SK-N-SH (cell line): ENCODE data around the gene RGS6. TPM values are rescaled to one million over a fixed set of nuclear protein-coding genes. Genes with fewer than 3 reads are reported as not detected.

Experiments
- CTCF ChIA-PET: fragments of 300-600, 350-600 bp; formaldehyde crosslinking; extraction: SDS; loops from one replicate; lab custom pipeline; 2021; lab: Yijun Ruan, JAX
- POLR2A ChIA-PET: fragments of 350-600 bp; sonication (Branson Sonifier 250); formaldehyde crosslinking; extraction: SDS; loops from one replicate; lab custom pipeline; 2020; ENCODE audit warnings: antibody characterized with exemption, inconsistent platforms; lab: Yijun Ruan, JAX
- DNase-seq: peaks from one replicate; pipeline ENCODE4 v3.0.0; 2012
- H2AFZ ChIP-seq: fragments of 200-600 bp; sonication (generic); 2 replicates; pipeline ENCODE4 v1.8.1; 2016; ENCODE audit warnings: antibody characterized with exemption, mild to moderate bottlenecking, low read depth
- H3F3A ChIP-seq: fragments of 200-600 bp; sonication (generic); replicated peaks from 2 replicates; pipeline ENCODE3; 2016; ENCODE audit warnings: antibody characterized with exemption, mild to moderate bottlenecking; ENCODE audit not compliant: insufficient read depth
- H3K27ac ChIP-seq, 2 experiments: fragments of 200-500 bp in 1 of 2; fragments of 200-600 bp in 1 of 2; sonication (Bioruptor generic) in 1 of 2; sonication (generic), shearing (Covaris generic) in 1 of 2; 2 replicates each; pipeline versions ENCODE4 v1.5.1 to v1.6.1; 2014 to 2016; ENCODE audit warnings: low read depth in 2 of 2, inconsistent platforms in 1 of 2, low read length in 1 of 2, mild to moderate bottlenecking in 1 of 2, mixed read lengths in 1 of 2
- H3K27me3 ChIP-seq: fragments of 200-600 bp; sonication (generic), shearing (Covaris generic); 2 replicates; pipeline ENCODE4 v1.6.1; 2016; ENCODE audit warnings: mixed run types; ENCODE audit not compliant: insufficient read depth
- H3K36me3 ChIP-seq, 2 experiments: fragments of 200-500 bp in 1 of 2; fragments of 200-600 bp in 1 of 2; sonication (Bioruptor generic) in 1 of 2; sonication (generic) in 1 of 2; replicated peaks in 1 of 2; 2 replicates each; pipeline versions ENCODE3 to v1.5.1; 2014 to 2016; ENCODE audit warnings: low read length in 1 of 2, mild to moderate bottlenecking in 1 of 2; ENCODE audit not compliant: insufficient read depth in 2 of 2, control insufficient read depth in 1 of 2
- H3K4me1 ChIP-seq, 2 experiments: fragments of 200-500 bp in 1 of 2; fragments of 200-600 bp in 1 of 2; sonication (Bioruptor generic) in 1 of 2; sonication (generic), shearing (Covaris generic) in 1 of 2; 2 replicates each; pipeline versions ENCODE4 v1.5.1 to v1.6.1; 2014 to 2016; ENCODE audit warnings: low read depth in 1 of 2, low read length in 1 of 2, mixed run types in 1 of 2; ENCODE audit not compliant: insufficient read depth in 2 of 2, control insufficient read depth in 1 of 2
- H3K4me2 ChIP-seq: fragments of 200-600 bp; sonication (generic), shearing (Covaris generic); 2 replicates; pipeline ENCODE4 v1.6.1; 2017; ENCODE audit warnings: mixed run types
- H3K4me3 ChIP-seq, 2 experiments: fragments of 200-500 bp in 1 of 2; fragments of 200-600 bp in 1 of 2; sonication (Bioruptor generic) in 1 of 2; sonication (generic), shearing (Covaris generic) in 1 of 2; 2 replicates each; pipeline versions ENCODE4 v1.5.1 to v1.8.1; 2014 to 2016; ENCODE audit warnings: low read depth in 2 of 2, inconsistent platforms in 1 of 2, low read length in 1 of 2, mild to moderate bottlenecking in 1 of 2, mixed read lengths in 1 of 2, moderate library complexity in 1 of 2
- H3K79me2 ChIP-seq: fragments of 200-600 bp; sonication (generic); 2 replicates; pipeline ENCODE4 v1.8.1; 2017; ENCODE audit warnings: mild to moderate bottlenecking; ENCODE audit not compliant: insufficient read depth
- H3K9ac ChIP-seq: fragments of 200-600 bp; sonication (generic); 2 replicates; pipeline ENCODE4 v1.6.1; 2017; ENCODE audit warnings: mixed run types
- H3K9me2 ChIP-seq: fragments of 200-600 bp; sonication (generic); 2 replicates; pipeline ENCODE4 v1.6.1; 2017; ENCODE audit warnings: mixed run types
- H3K9me3 ChIP-seq: fragments of 200-600 bp; sonication (generic); 2 replicates; pipeline ENCODE4 v1.6.1; 2017; ENCODE audit warnings: mixed run types, mild to moderate bottlenecking, moderate library complexity
- H4K20me1 ChIP-seq: fragments of 200-600 bp; sonication (generic); 2 replicates; pipeline ENCODE4 v1.6.1; 2017; ENCODE audit warnings: mild to moderate bottlenecking, mixed run types; ENCODE audit not compliant: insufficient read depth
- CHD2 ChIP-seq: fragments of 150-350 bp; IDR thresholded peaks from 2 replicates; pipeline ENCODE4 v1.6.1; 2018; ENCODE audit warnings: low read length; ENCODE audit not compliant: partially characterized antibody
- EP300 ChIP-seq, 2 experiments: IDR thresholded peaks; 2 replicates each; pipeline versions ENCODE4 v1.4.0 to v1.6.1; 2012; ENCODE audit warnings: borderline replicate concordance in 1 of 2, low read depth in 1 of 2, low read length in 1 of 2
- FOXM1 ChIP-seq: IDR thresholded peaks from 2 replicates; pipeline ENCODE4 v1.4.0; 2012; ENCODE audit warnings: low read depth, mild to moderate bottlenecking
- GABPA ChIP-seq: IDR thresholded peaks from 2 replicates; pipeline ENCODE4 v1.4.0; 2012; ENCODE audit warnings: low read depth, mild to moderate bottlenecking
- JUND ChIP-seq: IDR thresholded peaks from 2 replicates; pipeline ENCODE4 v1.4.0; 2012
- NRF1 ChIP-seq: IDR thresholded peaks from 2 replicates; pipeline ENCODE4 v1.6.1; 2012; ENCODE audit warnings: low read depth, mild to moderate bottlenecking, low read length
- POLR2AphosphoS5 ChIP-seq: IDR thresholded peaks from 2 replicates; pipeline ENCODE4 v1.6.1; 2012; ENCODE audit warnings: low read depth, low read length
- RAD21 ChIP-seq: IDR thresholded peaks from 2 replicates; pipeline ENCODE4 v1.6.1; 2012; ENCODE audit warnings: mild to moderate bottlenecking, low read length
- RCOR1 ChIP-seq: fragments of 150-350 bp; IDR thresholded peaks from 2 replicates; pipeline ENCODE4 v1.6.1; 2017; ENCODE audit warnings: antibody characterized with exemption, low read length
- SIN3A ChIP-seq: IDR thresholded peaks from 2 replicates; pipeline ENCODE4 v1.6.1; 2012; ENCODE audit warnings: low read depth, mild to moderate bottlenecking, low read length, moderate library complexity, borderline replicate concordance
- SMC3 ChIP-seq: IDR thresholded peaks from 2 replicates; pipeline ENCODE4 v1.6.1; 2012; ENCODE audit warnings: low read depth, low read length, improper control_type of control experiment
- TEAD4 ChIP-seq: IDR thresholded peaks from 2 replicates; pipeline ENCODE4 v1.4.0; 2012; ENCODE audit warnings: mild to moderate bottlenecking, borderline replicate concordance; ENCODE audit not compliant: insufficient read depth
- USF2 ChIP-seq: fragments of 150-350 bp; IDR thresholded peaks from 2 replicates; pipeline ENCODE4 v1.6.1; 2017; ENCODE audit warnings: antibody characterized with exemption, low read length, low read depth, borderline replicate concordance
- WGBS: methylation state at CpG from one replicate; pipeline ENCODE4 v1.1.6; 2017; ENCODE audit warnings: low lambda C conversion rate; 5-methylcytosine and 5-hydroxymethylcytosine counted together
- polyA plus RNA-seq, 3 experiments: library from polyadenylated mRNA; depleted of rRNA; stranded (reverse); fragments of >200 nt; gene quantifications; 2 replicates each; pipeline ENCODE4 v1.2.3, GENCODE V29; 2012
- TF ChIP-seq, protein P1 (sequence below): fragments of 150-350 bp; IDR thresholded peaks from 2 replicates; pipeline ENCODE4 v1.6.1; 2016; ENCODE audit warnings: mild to moderate bottlenecking, low read depth, low read length
- TF ChIP-seq, protein P2 (sequence below): IDR thresholded peaks from 2 replicates; pipeline ENCODE4; 2012

Gene RGS6
- polyA plus RNA-seq, 1 of the 3 experiments (the other 2 are of a cell fraction), result not detected

DNA sequence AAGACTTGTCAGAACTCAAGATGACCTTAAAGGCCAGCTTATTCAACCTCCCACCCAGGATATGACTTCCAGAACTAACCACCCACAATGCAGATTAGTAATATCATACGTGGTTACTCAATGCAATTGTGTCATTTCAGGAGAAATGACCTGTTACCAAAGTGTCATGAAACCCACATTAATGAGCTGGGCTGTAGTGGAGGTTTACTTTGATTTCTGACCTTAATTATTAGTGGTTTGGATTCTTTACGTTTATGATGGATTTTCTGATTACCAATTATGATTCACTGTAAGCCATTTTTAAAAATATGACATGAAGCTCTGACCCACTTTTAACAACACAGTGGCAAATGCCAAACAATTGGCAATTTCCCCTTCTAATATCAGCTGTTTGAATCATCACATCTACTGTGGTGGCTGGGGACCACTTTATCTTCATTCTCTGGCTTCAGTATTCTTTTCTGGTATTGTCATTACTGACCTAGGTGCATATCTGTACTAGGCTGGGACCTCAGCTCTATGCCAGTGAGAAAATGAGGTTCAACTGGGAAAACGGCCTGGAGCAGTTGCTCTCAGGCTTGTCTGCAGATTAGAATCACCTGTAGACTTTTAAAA, 223.3 kb downstream of the RGS6 start:
- Histone ChIP-seq H3K4me3 (no peak overlapping the region), H3K9me3 (no peaks in the 10 kb centered on the region), H3K9ac (no peak overlapping the region), H3K27ac (no peak overlapping the region), H3K9me2 (no peaks in the 10 kb centered on the region), H3K79me2 (no peaks in the 10 kb centered on the region), H3F3A (no peaks in the 10 kb centered on the region), H3K27me3 (no peaks in the 10 kb centered on the region; the same call in 1 of the 2 replicates), H3K4me2 (no peak overlapping the region), H3K36me3 (no peaks in the 10 kb centered on the region), H3K4me1 (no peaks in the 10 kb centered on the region), H2AFZ (no peak overlapping the region), H4K20me1 (no peaks in the 10 kb centered on the region)
- CTCF ChIA-PET, result no interaction called here
- 2% methylated on average over 3 of the region's 3 CpGs for WGBS
- POLR2A ChIA-PET, result no interaction called here
- TF ChIP-seq TEAD4 (no peak), SIN3A (no peak), GABPA (no peak), RCOR1 (no peak), POLR2AphosphoS5 (no peak), USF2 (no peak), EP300 (IDR thresholded peaks at IDR 0.05; ENCODE audit: borderline replicate concordance in 1 of 2, low read depth in 1 of 2, low read length in 1 of 2) (no peak), NRF1 (no peak), SMC3 (no peak), JUND (no peak), FOXM1 (no peak), CHD2 (no peak), RAD21 (no peak)
- TF ChIP-seq, protein P1, sequence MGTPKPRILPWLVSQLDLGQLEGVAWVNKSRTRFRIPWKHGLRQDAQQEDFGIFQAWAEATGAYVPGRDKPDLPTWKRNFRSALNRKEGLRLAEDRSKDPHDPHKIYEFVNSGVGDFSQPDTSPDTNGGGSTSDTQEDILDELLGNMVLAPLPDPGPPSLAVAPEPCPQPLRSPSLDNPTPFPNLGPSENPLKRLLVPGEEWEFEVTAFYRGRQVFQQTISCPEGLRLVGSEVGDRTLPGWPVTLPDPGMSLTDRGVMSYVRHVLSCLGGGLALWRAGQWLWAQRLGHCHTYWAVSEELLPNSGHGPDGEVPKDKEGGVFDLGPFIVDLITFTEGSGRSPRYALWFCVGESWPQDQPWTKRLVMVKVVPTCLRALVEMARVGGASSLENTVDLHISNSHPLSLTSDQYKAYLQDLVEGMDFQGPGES, result no peak
- TF ChIP-seq, protein P2, sequence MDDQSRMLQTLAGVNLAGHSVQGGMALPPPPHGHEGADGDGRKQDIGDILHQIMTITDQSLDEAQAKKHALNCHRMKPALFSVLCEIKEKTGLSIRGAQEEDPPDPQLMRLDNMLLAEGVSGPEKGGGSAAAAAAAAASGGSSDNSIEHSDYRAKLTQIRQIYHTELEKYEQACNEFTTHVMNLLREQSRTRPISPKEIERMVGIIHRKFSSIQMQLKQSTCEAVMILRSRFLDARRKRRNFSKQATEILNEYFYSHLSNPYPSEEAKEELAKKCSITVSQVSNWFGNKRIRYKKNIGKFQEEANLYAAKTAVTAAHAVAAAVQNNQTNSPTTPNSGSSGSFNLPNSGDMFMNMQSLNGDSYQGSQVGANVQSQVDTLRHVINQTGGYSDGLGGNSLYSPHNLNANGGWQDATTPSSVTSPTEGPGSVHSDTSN, result no peak
- no peak for DNase-seq
